ENCODE results near the gene SPINT3. TPM values are rescaled to one million over a fixed set of nuclear protein-coding genes. Genes with fewer than 3 reads are reported as not detected.

SPINT3 gene
- total and polyA plus RNA-seq, 10 of the 15 experiments (the other 5 are each of a cell fraction or from before 2014, with no cell fraction given), result not detected

DNA sequence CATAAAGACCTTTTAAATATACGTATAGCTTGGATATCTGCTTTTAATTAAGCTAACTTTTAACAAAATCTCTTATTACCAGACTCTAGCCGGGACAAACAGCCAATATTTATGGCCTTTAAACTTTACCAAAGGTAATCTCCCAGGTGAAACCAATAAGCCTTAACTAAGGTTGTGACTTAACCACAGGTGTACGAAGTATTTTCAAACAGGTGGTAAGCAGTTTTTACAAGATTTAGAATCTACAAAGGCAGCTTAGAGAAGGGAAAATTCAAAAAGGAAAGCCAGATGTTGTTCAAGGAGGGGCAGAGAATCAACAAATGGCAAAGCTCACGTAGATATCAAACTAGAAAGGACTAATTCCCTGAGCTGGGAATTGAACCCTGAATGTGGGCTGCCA lies 30.0 kb downstream of the SPINT3 start:
- no peaks in the 10 kb centered on the region for H3K36me3 ChIP-seq (ENCODE audit: control insufficient read depth in 2 of 2, insufficient read depth in 2 of 2, low read length in 1 of 2)
- H3K4me1 ChIP-seq (ENCODE audit: control insufficient read depth, insufficient read depth, low read length), result no peaks in the 10 kb centered on the region
- no peak overlapping the region for H3K4me3 ChIP-seq
- no peaks in the 10 kb centered on the region for H3K9me3 ChIP-seq (replicated peaks; ENCODE audit: control insufficient read depth, insufficient read depth, low read length)
- ATAC-seq (no peak), DNase-seq (ENCODE audit: low read depth, low spot score) (no peak), FAIRE-seq (no peak)
- no peak overlapping the region for H3K4me2 ChIP-seq (ENCODE audit: control insufficient read depth, insufficient read depth)
- peaks cover 2 to 3% of the 10 kb centered on the region in 2 experiments; a peak in 2 of 4 replicates for H3K27me3 ChIP-seq (replicated peaks in 1 of 2; ENCODE audit: control insufficient read depth in 2 of 2, insufficient read depth in 2 of 2, low read length in 1 of 2)
- ChIA-PET SMC1A (ENCODE audit: uncharacterized antibody, unreplicated experiment) (interaction anchor here (0.8 to 1.0 kb wide), 3 partner anchors 13 to 285 kb away, joined by 3 read pairs; no protein-coding TSS in a partner anchor), POLR2A (no interaction called here), CTCF (interaction anchor here (0.6 to 1.4 kb wide), 9 partner anchors 26 to 351 kb away, joined by 3 to 7 read pairs (median 3); no protein-coding TSS in a partner anchor), RAD21 (ENCODE audit: unreplicated experiment) (no interaction called here)
- WGBS (ENCODE audit: insufficient coverage, insufficient replicate concordance, low lambda C conversion rate, missing lambda C conversion rate), result 17% methylated on average over 4 of the region's 4 CpGs
- H4K20me1 ChIP-seq (ENCODE audit: control insufficient read depth, insufficient read depth), result no peaks in the 10 kb centered on the region
- in situ Hi-C loops (cut with MboI) (no loop called here), intact Hi-C loops (cut with micrococcal nuclease; ENCODE audit: unreplicated experiment) (no loop called here)
- no peaks in the 10 kb centered on the region for H3K79me2 ChIP-seq (ENCODE audit: control insufficient read depth, insufficient read depth, low read length)
- no peak overlapping the region for H2AFZ ChIP-seq (ENCODE audit: control insufficient read depth, low read depth, low read length)
- no peak overlapping the region for H3K27ac ChIP-seq (ENCODE audit: control insufficient read depth, insufficient read depth)
- TF ChIP-seq ETV6 (conservative IDR thresholded peaks at IDR 0.05 in 1 of 2, IDR thresholded peaks at IDR 0.05 in 1 of 2; ENCODE audit: borderline replicate concordance in 1 of 2, low read depth in 1 of 2) (no peak), GATAD2B (conservative IDR thresholded peaks at IDR 0.05; ENCODE audit: low read depth) (no peak), IKZF1 (conservative IDR thresholded peaks at IDR 0.05) (no peak), HDGF (IDR thresholded peaks at IDR 0.05) (no peak), MEF2A (IDR thresholded peaks at IDR 0.05; ENCODE audit: insufficient read depth, low read depth, low read length) (no peak), RCOR1 (conservative IDR thresholded peaks at IDR 0.05; ENCODE audit: low read depth, low read length) (no peak), MYB (IDR thresholded peaks at IDR 0.05; ENCODE audit: borderline replicate concordance, low read depth, low read length) (no peak), ZZZ3 (IDR thresholded peaks at IDR 0.05; ENCODE audit: control insufficient read depth, insufficient read length, low read depth) (no peak), BHLHE40 (IDR thresholded peaks at IDR 0.05; ENCODE audit: borderline replicate concordance in 1 of 2, low read depth in 2 of 2, low read length in 1 of 2) (no peak), POLR2AphosphoS5 (IDR thresholded peaks at IDR 0.05; ENCODE audit: low read length) (no peak)
- TF ChIP-seq, protein P1, sequence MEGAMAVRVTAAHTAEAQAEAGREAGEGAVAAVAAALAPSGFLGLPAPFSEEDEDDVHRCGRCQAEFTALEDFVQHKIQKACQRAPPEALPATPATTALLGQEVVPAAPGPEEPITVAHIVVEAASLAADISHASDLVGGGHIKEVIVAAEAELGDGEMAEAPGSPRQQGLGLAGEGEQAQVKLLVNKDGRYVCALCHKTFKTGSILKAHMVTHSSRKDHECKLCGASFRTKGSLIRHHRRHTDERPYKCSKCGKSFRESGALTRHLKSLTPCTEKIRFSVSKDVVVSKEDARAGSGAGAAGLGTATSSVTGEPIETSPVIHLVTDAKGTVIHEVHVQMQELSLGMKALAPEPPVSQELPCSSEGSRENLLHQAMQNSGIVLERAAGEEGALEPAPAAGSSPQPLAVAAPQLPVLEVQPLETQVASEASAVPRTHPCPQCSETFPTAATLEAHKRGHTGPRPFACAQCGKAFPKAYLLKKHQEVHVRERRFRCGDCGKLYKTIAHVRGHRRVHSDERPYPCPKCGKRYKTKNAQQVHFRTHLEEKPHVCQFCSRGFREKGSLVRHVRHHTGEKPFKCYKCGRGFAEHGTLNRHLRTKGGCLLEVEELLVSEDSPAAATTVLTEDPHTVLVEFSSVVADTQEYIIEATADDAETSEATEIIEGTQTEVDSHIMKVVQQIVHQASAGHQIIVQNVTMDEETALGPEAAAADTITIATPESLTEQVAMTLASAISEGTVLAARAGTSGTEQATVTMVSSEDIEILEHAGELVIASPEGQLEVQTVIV (IDR thresholded peaks at IDR 0.05; ENCODE audit: borderline replicate concordance, partially characterized antibody), result no peak
- TF ChIP-seq, protein P2, sequence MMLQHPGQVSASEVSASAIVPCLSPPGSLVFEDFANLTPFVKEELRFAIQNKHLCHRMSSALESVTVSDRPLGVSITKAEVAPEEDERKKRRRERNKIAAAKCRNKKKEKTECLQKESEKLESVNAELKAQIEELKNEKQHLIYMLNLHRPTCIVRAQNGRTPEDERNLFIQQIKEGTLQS (IDR thresholded peaks at IDR 0.05; ENCODE audit: borderline replicate concordance, extremely low read depth, low read depth, low read length), result no peak
- TF ChIP-seq, protein P3, sequence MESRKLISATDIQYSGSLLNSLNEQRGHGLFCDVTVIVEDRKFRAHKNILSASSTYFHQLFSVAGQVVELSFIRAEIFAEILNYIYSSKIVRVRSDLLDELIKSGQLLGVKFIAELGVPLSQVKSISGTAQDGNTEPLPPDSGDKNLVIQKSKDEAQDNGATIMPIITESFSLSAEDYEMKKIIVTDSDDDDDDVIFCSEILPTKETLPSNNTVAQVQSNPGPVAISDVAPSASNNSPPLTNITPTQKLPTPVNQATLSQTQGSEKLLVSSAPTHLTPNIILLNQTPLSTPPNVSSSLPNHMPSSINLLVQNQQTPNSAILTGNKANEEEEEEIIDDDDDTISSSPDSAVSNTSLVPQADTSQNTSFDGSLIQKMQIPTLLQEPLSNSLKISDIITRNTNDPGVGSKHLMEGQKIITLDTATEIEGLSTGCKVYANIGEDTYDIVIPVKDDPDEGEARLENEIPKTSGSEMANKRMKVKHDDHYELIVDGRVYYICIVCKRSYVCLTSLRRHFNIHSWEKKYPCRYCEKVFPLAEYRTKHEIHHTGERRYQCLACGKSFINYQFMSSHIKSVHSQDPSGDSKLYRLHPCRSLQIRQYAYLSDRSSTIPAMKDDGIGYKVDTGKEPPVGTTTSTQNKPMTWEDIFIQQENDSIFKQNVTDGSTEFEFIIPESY (IDR thresholded peaks at IDR 0.05), result no peak
- TF ChIP-seq, protein P4, sequence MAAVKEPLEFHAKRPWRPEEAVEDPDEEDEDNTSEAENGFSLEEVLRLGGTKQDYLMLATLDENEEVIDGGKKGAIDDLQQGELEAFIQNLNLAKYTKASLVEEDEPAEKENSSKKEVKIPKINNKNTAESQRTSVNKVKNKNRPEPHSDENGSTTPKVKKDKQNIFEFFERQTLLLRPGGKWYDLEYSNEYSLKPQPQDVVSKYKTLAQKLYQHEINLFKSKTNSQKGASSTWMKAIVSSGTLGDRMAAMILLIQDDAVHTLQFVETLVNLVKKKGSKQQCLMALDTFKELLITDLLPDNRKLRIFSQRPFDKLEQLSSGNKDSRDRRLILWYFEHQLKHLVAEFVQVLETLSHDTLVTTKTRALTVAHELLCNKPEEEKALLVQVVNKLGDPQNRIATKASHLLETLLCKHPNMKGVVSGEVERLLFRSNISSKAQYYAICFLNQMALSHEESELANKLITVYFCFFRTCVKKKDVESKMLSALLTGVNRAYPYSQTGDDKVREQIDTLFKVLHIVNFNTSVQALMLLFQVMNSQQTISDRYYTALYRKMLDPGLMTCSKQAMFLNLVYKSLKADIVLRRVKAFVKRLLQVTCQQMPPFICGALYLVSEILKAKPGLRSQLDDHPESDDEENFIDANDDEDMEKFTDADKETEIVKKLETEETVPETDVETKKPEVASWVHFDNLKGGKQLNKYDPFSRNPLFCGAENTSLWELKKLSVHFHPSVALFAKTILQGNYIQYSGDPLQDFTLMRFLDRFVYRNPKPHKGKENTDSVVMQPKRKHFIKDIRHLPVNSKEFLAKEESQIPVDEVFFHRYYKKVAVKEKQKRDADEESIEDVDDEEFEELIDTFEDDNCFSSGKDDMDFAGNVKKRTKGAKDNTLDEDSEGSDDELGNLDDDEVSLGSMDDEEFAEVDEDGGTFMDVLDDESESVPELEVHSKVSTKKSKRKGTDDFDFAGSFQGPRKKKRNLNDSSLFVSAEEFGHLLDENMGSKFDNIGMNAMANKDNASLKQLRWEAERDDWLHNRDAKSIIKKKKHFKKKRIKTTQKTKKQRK (IDR thresholded peaks at IDR 0.05; ENCODE audit: low read depth, low read length), result no peak
- no peak overlapping the region for H3K9ac ChIP-seq (ENCODE audit: control insufficient read depth, insufficient read depth, low read length)
- BruUV-seq (replicated peaks), result no TSS peak

Data from GM12878 (cell line).